GM23248 (cell line): Measurements from ENCODE around the gene NYNRIN. TPM values are rescaled to one million over a fixed set of nuclear protein-coding genes. Genes with fewer than 3 reads are reported as not detected.

Experiments
- DNase-seq: peaks from one replicate; pipeline ENCODE4 v3.0.0-alpha.2; 2015
- H2AFZ ChIP-seq: fragments of 200-600 bp; sonication (generic); 2 replicates; pipeline ENCODE4 v1.6.1; 2016; ENCODE audit warnings: antibody characterized with exemption
- H3F3A ChIP-seq: fragments of 200-600 bp; sonication (generic); 2 replicates; pipeline ENCODE4 v1.6.1; 2016; ENCODE audit warnings: mild to moderate bottlenecking, antibody characterized with exemption, mixed run types; ENCODE audit not compliant: insufficient read depth
- H3K27ac ChIP-seq: fragments of 200-600 bp; sonication (generic); 2 replicates; pipeline ENCODE4 v1.5.1; 2016; ENCODE audit warnings: mild to moderate bottlenecking
- H3K27me3 ChIP-seq: fragments of 200-600 bp; sonication (generic); replicated peaks from 2 replicates; pipeline ENCODE4 v1.6.1; 2016; ENCODE audit warnings: mild to moderate bottlenecking; ENCODE audit not compliant: insufficient read depth
- H3K36me3 ChIP-seq: fragments of 200-600 bp; sonication (generic); 2 replicates; pipeline ENCODE4 v1.6.1; 2016; ENCODE audit warnings: low read depth, mild to moderate bottlenecking
- H3K4me1 ChIP-seq: fragments of 200-600 bp; sonication (generic); 2 replicates; pipeline ENCODE4 v1.6.1; 2016; ENCODE audit warnings: mild to moderate bottlenecking; ENCODE audit not compliant: insufficient read depth
- H3K4me2 ChIP-seq: fragments of 200-600 bp; sonication (generic); one replicate; pipeline ENCODE4 v1.6.1; 2016; ENCODE audit warnings: mild to moderate bottlenecking; ENCODE audit not compliant: unreplicated experiment
- H3K4me3 ChIP-seq: fragments of 200-600 bp; sonication (generic); 2 replicates; pipeline ENCODE4 v1.5.1; 2016; ENCODE audit warnings: mild to moderate bottlenecking
- H3K79me2 ChIP-seq: fragments of 200-600 bp; sonication (generic); 2 replicates; pipeline ENCODE4 v1.6.1; 2016; ENCODE audit warnings: mild to moderate bottlenecking; ENCODE audit not compliant: insufficient read depth
- H3K9ac ChIP-seq: fragments of 200-600 bp; sonication (generic); 2 replicates; pipeline ENCODE4 v1.6.1; 2016; ENCODE audit warnings: mild to moderate bottlenecking
- H3K9me2 ChIP-seq: fragments of 200-600 bp; sonication (generic); 2 replicates; pipeline ENCODE4 v1.6.1; 2016; ENCODE audit warnings: mixed run types, mild to moderate bottlenecking, moderate library complexity; ENCODE audit not compliant: insufficient read depth
- H3K9me3 ChIP-seq: fragments of 200-600 bp; sonication (generic); one replicate; pipeline ENCODE4 v1.6.1; 2017; ENCODE audit warnings: low read depth
- H4K20me1 ChIP-seq: fragments of 200-600 bp; sonication (generic); 2 replicates; pipeline ENCODE4 v1.6.0; 2016; ENCODE audit not compliant: insufficient read depth
- EZH2 ChIP-seq: fragments of 200-600 bp; sonication (generic); IDR thresholded peaks from 2 replicates; pipeline ENCODE4 v1.6.1; 2018; ENCODE audit warnings: antibody characterized with exemption, mild to moderate bottlenecking; ENCODE audit not compliant: insufficient read depth, poor library complexity, severe bottlenecking
- EZH2phosphoT487 ChIP-seq: fragments of 200-600 bp; sonication (generic); IDR thresholded peaks from 2 replicates; pipeline ENCODE4 v1.6.1; 2018; ENCODE audit warnings: antibody characterized with exemption, moderate library complexity, mild to moderate bottlenecking, low read depth; ENCODE audit not compliant: insufficient read depth
- WGBS, 2 experiments: methylation state at CpG; one replicate each; pipeline ENCODE4 v1.1.6; 2015 to 2017; ENCODE audit warnings: low lambda C conversion rate in 2 of 2, low coverage in 1 of 2; ENCODE audit errors: missing lambda C conversion rate in 2 of 2; 5-methylcytosine and 5-hydroxymethylcytosine counted together
- in situ Hi-C: fragments of 300-500 bp; cut with MboI; formaldehyde crosslinking; loops from 2 replicates; pipeline ENCODE4 v1.15.0; 2020
- polyA plus RNA-seq: library from polyadenylated mRNA; unstranded; fragments of >200 nt; fragmentation: Nextera tagmentation; extraction: Ambion mirVana; gene quantifications from 2 replicates; pipeline ENCODE4 v1.2.1, GENCODE V29; 2016
- total RNA-seq: library from RNA; depleted of rRNA; stranded (reverse); fragments of >200 nt; shearing (Covaris generic); gene quantifications from 2 replicates; pipeline ENCODE4 v1.2.3, GENCODE V29; 2014

The NYNRIN gene
- total and polyA plus RNA-seq, 2 experiments from 2014 or later, result 2.2 to 4.4 TPM

DNA sequence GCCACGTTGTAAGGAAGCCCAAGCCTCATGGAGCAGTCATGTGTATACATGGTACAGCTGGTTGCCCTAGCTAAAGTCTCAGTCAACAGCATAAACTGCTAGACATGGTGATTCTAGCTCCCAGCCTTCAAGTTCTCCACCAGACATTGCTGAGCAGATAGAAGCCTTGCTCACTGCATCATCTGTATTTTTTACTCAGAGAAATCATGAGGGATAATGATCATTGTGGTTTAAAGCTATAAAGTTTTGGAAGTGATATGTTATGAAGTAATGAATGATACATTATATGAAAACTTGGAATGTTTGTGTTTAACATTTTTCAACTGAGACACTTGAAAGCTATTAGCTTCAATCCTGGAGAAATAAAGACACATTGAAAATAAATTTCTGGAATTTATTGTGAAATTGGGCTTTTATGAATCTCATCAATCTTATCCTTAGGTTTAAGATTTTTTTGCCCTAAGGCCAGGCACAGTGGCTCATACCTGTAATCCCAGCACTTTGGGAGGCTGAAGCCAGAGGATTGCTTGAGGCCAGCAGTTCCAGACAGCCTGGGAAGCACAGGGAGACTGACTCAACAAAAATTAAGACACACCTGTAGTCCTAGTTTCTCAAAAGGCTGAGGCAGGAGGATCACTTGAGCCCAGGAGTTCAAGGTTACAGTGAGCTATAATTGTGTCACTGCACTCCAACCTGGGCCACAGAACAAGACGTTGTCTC, 36.4 kb upstream of the NYNRIN start:
- Histone ChIP-seq H3K79me2 (no peaks in the 10 kb centered on the region), H3K9ac (peak overlapping the region; percentile 50), H3K4me1 (peaks cover 33% of the 10 kb centered on the region), H3K9me3 (no peaks in the 10 kb centered on the region), H3K27me3 (no peaks in the 10 kb centered on the region), H2AFZ (peak overlapping the region; percentile 54), H3K9me2 (no peaks in the 10 kb centered on the region), H3K4me3 (no peak overlapping the region), H4K20me1 (no peaks in the 10 kb centered on the region), H3K27ac (peak overlapping the region; percentile 83), H3K36me3 (no peaks in the 10 kb centered on the region), H3F3A (peaks cover 17% of the 10 kb centered on the region), H3K4me2 (peak overlapping the region; percentile 34)
- in situ Hi-C loops, result no loop called here
- WGBS, 2 experiments, result 50 to 76% methylated on average over 2 of the region's 2 CpGs
- TF ChIP-seq EZH2 (no peak), EZH2phosphoT487 (0 out of 2 replicates have a peak, but pooled peaks have one; percentile 34)
- DNase-seq, result peak; percentile 75

DNA sequence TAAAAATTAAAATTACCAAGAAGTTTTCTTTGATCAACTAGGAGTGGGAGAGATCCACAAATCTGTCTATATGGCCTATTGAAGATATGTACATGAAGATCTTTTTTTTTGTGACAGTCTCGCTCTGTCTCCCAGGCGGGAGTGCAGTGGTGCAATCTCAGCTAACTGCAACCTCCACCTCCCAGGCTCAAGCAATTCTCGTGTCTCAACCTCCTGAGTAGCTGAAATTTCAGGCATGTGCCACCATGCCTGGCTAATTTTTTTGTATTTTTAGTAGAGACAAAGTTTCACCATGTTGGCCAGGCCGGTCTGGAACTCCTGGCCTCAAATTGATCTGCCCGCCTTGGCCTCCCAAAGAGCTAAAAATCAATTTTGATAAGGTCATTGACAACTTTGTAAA, 35.4 kb upstream of the NYNRIN start:
- no peak overlapping the region for H3K27ac ChIP-seq
- no peaks in the 10 kb centered on the region for H3K9me2 ChIP-seq
- in situ Hi-C loops, result no loop called here
- no peak overlapping the region for H3K9ac ChIP-seq
- H3K36me3 ChIP-seq, result no peaks in the 10 kb centered on the region
- H3F3A ChIP-seq, result peaks cover 17% of the 10 kb centered on the region
- TF ChIP-seq EZH2, result no peak
- TF ChIP-seq EZH2phosphoT487, result no peak
- H4K20me1 ChIP-seq, result no peaks in the 10 kb centered on the region
- WGBS, 2 experiments, result 92 to 96% methylated on average over 5 of the region's 5 CpGs
- no peaks in the 10 kb centered on the region for H3K27me3 ChIP-seq
- H2AFZ ChIP-seq, result no peak overlapping the region
- peaks cover 33% of the 10 kb centered on the region for H3K4me1 ChIP-seq
- no peaks in the 10 kb centered on the region for H3K9me3 ChIP-seq
- DNase-seq, result no peak
- H3K4me3 ChIP-seq, result no peak overlapping the region
- H3K4me2 ChIP-seq, result no peak overlapping the region
- H3K79me2 ChIP-seq, result peaks cover 4% of the 10 kb centered on the region; the same call in 1 of the 2 replicates

DNA sequence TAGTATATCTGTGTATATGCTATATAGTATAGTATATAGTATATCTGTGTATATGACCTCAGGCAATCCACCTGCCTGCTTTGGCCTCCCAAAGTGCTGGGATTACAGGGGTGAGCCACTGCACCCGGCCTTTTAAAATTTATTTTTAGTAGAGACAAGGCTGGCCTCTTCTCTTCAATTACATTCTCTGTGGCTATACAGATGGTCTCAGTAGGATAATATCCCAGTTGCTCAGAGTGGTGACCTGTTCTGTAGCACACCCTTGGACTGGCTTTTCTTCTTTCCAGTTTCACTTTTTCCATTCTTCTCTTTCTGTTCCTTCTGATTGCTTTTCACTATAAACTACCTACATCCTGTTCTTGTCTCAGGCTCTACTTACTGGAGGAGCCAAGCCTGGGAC, 34.0 kb upstream of the NYNRIN start:
- H3K4me1 ChIP-seq, result peaks cover 33% of the 10 kb centered on the region
- TF ChIP-seq EZH2phosphoT487, result no peak
- TF ChIP-seq EZH2, result no peak
- H3K27me3 ChIP-seq, result no peaks in the 10 kb centered on the region
- H3K4me2 ChIP-seq, result peak overlapping the region; percentile 95
- peak overlapping the region; percentile 65 for H2AFZ ChIP-seq
- no peaks in the 10 kb centered on the region for H3K9me3 ChIP-seq
- in situ Hi-C loops, result no loop called here
- H3K27ac ChIP-seq, result peak overlapping the region; percentile 99
- no peaks in the 10 kb centered on the region for H4K20me1 ChIP-seq
- no peaks in the 10 kb centered on the region for H3K9me2 ChIP-seq
- peak overlapping the region; percentile 100 for H3K9ac ChIP-seq
- H3K79me2 ChIP-seq, result peaks cover 15% of the 10 kb centered on the region; the same call in 1 of the 2 replicates
- no peaks in the 10 kb centered on the region for H3K36me3 ChIP-seq
- H3K4me3 ChIP-seq, result peak overlapping the region; percentile 98
- WGBS, 2 experiments, result 3 to 5% methylated on average over 1 of the region's 1 CpG
- peaks cover 17% of the 10 kb centered on the region for H3F3A ChIP-seq
- DNase-seq, result peak; percentile 44

- Histone ChIP-seq H3K4me2 (peak overlapping the region; percentile 95), H3K36me3 (no peaks in the 10 kb centered on the region), H3K4me3 (peak overlapping the region; percentile 98), H3K27ac (peak overlapping the region; percentile 99), H3K4me1 (peaks cover 40% of the 10 kb centered on the region), H3K27me3 (no peaks in the 10 kb centered on the region), H3K9ac (peak overlapping the region; percentile 100), H2AFZ (peak overlapping the region; percentile 65), H3K79me2 (peaks cover 21% of the 10 kb centered on the region), H3F3A (peaks cover 17% of the 10 kb centered on the region), H3K9me3 (no peaks in the 10 kb centered on the region), H4K20me1 (no peaks in the 10 kb centered on the region), H3K9me2 (no peaks in the 10 kb centered on the region)
- in situ Hi-C loops, result no loop called here
- no peak for TF ChIP-seq EZH2
- TF ChIP-seq EZH2phosphoT487, result no peak
- DNase-seq, result peak; percentile 95
- WGBS, 2 experiments, result 0 to 1% methylated on average over 23 to 28 of the region's 28 CpGs
Measured at GRCh38 chr14:24365600-24366412, 33.0 kb upstream of the NYNRIN start.
